NCI-H2196 (cell line): ENCODE measurements around the gene SDK1.
"Not testable (repeated sequence)": the region's sequence is repeated elsewhere in the genome, so short reads cannot be mapped to it uniquely, and the experiment has no call there.

Experiments
- DNase-seq: peaks from one replicate; lab custom pipeline; 2025; ENCODE audit not compliant: unreplicated experiment; lab: John Stamatoyannopoulos, UW

Gene SDK1

GRCh38 chr7:4205828-4206227, 904.8 kb downstream of the SDK1 start:
- no peak for DNase-seq

GRCh38 chr7:4207011-4207410, 906.0 kb downstream of the SDK1 start:
- no peak for DNase-seq

DNA sequence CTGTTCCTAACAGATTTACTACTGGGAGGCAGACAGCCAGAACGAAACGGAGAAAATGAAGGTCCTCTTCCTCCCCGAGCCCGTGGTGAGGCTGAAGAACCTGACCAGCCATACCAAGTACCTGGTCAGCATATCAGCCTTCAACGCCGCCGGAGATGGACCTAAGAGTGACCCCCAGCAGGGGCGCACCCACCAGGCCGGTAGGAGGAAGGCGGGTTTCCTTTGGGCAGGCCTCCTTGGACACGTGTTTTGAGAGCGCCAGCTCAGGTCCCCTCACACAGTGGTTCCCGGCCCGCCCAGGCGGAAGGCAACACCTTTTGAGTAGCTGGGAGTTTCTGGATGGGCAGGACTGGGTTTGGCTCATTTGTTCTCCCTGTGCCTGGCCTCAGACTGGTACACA, 907.0 kb downstream of the SDK1 start:
- DNase-seq, result no peak

- no peak for DNase-seq
These were observed 907.5 kb downstream of the SDK1 start for GRCh38 chr7:4208586-4208985.

GRCh38 chr7:4209126-4209525, 908.1 kb downstream of the SDK1 start:
- DNase-seq, result no peak

- no peak for DNase-seq
These were observed 908.9 kb downstream of the SDK1 start for GRCh38 chr7:4209966-4210365.

- DNase-seq, result no peak
These were observed 909.8 kb downstream of the SDK1 start for GRCh38 chr7:4210821-4211220.

DNA sequence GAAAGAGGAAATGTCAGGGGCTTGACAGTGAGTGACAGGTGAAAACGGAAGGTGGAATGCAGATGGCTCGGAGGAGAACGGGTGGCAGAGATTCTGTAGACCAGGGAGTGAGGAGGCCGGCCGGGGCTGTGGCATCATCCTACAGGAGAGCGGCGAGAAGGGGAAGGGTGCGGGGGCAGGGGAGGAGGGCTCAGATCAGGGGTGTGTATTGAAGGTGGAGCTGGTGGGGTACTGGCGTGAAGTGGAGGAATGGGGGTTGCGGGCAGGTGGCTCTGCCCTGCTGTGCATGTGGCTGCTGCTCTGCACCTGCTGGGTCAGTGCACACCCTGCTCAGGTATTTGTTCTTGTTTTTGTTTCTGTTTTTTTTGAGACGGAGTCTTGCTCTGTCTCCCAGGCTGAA, 910.2 kb downstream of the SDK1 start:
- DNase-seq, result no peak

GRCh38 chr7:4212376-4212775, 911.3 kb downstream of the SDK1 start:
- no peak for DNase-seq

DNA sequence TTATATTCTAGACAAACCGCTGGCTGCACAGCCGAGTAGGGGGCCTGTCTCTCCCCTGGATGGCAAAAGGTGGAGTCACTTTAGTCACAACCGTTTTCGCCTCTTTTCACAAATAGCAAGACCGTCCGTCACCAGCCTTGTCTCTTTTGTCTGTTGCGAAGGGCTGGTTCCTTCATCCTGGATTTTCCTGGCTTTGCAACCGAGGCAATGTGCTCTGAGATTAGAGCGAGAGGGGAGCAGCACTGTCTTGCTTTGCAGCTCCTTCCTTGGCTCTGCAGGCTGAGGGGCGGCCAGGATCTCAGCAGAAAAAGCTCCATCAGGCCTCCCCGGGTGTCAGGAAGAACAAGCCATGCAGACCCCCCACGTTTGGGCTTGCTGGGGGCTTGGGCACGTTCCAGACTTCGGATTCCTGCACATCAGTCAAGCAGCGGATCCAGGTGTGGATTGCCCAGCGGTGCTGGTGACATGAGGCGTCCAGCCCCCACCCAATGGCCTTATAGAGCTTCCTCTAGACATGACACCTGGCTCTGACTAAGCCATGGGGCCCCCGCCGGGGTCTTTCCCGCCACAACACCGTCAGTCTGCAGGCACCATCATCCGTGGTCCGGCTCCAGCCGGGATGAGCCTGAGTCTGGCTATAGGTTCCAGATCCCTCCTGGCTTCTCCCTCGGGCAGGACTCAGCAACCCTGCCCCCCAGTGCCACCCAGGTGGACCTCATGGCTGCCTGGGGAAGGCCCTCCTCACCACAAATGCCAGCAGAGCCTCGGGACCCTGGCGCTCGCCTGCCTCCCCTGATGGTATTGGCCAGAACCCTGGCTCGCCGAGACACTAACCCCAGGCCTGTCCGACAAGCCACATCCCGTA, 913.5 kb downstream of the SDK1 start:
- no peak for DNase-seq

- DNase-seq, result no peak
These were observed 914.2 kb downstream of the SDK1 start for GRCh38 chr7:4215176-4215720.

DNA sequence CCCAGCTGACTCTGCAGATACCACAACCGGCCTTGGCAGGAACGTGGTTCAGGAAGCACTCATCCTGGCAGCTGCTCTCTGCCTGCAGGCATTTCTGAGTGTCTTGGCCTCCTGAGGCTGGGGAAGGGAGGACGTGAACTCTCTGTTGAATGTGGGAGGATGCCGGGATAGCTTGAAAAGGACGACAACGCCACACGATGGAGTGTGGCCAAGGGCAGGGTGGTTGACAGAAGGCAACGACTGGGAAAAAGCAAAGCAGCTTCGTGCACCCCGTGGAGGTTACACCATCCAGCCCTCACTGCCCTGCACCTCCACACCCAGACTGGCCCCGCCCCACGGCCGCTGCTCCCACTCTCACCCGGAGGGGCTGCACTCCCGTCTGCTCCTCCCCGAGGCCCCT, 915.0 kb downstream of the SDK1 start:
- DNase-seq, result peak; percentile 18

DNA sequence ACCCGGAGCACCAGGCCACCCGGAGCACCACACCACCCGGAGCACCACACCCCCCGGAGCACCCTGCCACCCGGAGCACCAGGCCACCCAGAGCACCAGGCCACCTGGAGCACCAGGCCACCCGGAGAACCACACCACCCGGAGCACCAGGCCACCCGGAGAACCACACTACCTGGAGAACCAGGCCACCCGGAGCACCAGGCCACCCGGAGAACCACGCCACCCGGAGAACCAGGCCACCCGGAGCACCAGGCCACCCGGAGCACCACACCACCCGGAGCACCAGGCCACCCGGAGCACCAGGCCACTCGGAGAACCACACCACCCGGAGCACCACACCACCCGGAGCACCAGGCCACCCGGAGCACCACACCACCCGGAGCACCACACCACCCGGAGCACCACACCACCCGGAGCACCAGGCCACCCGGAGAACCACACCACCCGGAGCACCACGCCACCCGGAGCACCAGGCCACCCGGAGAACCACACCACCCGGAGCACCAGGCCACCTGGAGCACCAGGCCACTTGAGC, 916.1 kb downstream of the SDK1 start:
- DNase-seq, result not testable (repeated sequence)

GRCh38 chr7:4218481-4218880, 917.4 kb downstream of the SDK1 start:
- no peak for DNase-seq

DNA sequence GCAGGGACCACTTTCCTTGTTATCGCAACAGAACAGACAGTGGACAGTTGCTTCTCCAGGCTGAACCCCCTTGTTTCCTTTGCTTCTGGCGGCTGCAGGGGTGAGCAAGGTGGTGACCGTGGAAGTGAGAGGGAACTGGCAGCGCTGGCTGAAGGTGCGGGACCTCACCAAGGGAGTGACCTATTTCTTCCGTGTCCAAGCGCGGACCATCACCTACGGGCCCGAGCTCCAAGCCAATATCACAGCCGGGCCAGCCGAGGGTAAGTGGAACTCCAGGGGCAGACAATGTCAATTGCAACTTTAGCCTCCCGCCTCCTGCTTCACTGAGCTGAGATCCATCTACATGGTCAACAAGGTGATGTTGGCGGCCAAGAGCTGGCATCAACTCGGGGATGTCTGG, 919.0 kb downstream of the SDK1 start:
- DNase-seq, result no peak

DNA sequence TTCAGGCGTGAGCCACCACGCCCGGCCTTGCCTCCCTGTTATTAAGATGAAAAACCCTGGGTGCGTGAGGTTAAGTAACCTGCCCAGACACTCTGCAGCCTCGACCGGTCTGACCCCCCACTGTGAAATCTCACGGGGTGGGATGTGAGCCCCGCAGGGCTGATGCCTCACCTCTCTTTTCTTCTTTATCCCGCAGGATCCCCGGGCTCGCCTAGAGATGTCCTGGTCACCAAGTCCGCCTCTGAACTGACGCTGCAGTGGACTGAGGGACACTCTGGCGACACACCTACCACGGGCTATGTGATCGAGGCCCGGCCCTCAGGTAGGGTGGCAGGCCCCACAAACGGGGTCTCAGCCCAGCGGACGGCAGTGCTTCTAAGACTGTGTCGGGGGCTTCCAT, 920.0 kb downstream of the SDK1 start:
- no peak for DNase-seq

DNA sequence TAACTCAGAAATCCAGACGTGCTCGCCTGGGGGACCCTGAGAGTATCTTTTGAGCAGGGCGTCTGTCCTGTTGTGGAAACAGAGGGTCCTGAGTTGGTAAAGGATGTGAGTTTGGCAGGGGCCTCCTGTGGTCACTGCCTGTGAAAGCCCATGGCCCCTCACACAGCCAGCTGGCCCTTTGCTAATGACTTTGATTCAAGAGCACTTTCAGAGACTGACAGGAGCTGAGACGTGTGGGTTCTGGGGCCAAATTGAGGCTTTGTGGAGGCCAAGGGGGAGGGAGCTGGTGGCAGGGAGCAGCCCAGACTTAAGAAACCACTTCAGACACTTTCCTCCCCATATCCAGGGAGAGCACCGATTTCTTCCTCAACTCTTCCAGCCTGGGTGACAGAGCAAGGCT, 921.6 kb downstream of the SDK1 start:
- DNase-seq, result no peak

- no peak for DNase-seq
These were observed 924.3 kb downstream of the SDK1 start for GRCh38 chr7:4225361-4225771.

GRCh38 chr7:4225881-4226523, 925.0 kb downstream of the SDK1 start:
- no peak for DNase-seq

- DNase-seq, result no peak
These were observed 925.5 kb downstream of the SDK1 start for GRCh38 chr7:4226524-4226882.

DNA sequence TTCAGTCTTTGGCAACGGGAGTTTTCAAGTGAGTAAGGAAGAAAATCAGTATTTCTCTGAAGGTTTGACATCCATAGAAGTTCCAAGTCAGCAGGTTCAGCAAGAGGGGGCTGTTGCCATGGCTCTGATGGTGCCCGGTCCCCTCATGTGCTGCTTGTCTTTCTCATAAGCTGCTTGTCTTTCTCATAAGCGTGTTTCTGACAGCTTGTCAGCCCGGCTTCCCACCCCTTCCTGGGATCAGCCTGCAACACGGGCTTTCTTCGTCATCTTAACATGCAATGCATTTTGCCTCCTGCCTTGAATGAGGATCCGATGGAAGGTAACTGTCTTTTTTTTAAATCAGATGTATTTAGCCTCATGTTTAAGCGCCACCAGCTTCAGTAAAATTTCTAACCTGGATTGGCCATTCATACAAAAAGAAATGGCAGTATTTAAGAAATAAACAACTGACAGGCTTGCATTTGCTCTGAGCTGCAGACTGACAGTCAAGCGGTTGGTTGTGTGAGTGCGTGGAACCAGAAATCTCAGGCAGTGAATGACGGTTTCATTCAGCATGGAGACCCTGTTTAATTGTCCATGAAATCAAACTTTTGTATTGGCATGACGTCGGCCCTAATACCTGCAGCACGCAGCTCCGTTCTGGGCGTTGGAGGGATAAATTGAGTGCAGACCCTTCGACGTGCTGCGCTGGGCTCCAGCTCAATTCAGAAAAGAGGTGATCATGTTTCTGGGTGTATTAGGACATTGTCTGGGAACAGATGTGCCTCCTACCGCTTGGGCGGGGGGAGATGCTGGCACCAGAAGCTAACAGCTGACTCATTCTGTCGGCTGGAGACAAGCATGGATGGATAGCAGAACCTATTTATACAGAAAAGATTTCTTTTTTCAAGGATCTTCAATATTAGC, 926.3 kb downstream of the SDK1 start:
- DNase-seq, result no peak
